ENCODE measurements around the gene RNF152. TPM values are rescaled to one million over a fixed set of nuclear protein-coding genes. Genes with fewer than 3 reads are reported as not detected.

RNF152 gene
- total and polyA plus RNA-seq, 8 donors = 11.0 to 17.3 (median 14.5) TPM

DNA sequence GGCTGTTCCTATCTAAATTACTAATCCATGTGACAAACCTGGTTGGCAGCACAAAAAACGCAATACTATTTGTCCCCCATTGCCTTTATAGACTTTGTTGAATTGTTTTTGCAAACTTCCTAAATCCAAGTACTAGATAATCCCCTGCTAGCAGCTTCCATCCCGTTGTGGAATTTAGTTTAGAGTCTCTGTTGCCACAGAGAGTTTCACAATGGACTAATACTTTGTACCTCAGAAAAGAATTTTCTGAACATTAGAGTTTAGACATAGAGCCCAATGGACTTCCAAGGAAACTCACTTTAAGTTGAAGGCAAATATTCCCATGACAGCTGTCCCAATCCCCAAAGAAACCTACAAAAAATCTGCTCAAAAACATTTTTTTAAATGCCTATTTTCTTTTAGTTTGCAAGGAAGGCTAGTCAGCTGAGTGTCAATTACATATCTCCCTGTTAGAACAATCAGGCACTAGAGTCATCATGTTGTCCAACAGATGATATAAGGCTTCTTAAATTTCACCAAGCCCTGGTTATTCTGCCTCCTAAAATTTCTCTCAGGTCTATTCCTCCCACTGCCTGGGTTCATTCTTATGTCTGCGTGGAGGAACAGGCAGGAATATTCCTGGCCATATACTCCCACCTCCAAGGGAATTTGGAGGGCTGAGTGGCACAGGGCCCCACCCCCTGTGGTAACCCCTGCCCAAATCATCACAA, 27.2 kb downstream of the RNF152 start:
- ATAC-seq (no peak), DNase-seq (no peak)
- no peaks in the 10 kb centered on the region for H3K36me3 ChIP-seq
- no peaks in the 10 kb centered on the region for H3K9me3 ChIP-seq
- H3K4me1 ChIP-seq = no peaks in the 10 kb centered on the region
- no peak for TF ChIP-seq CTCF (IDR thresholded peaks at IDR 0.05)
- intact Hi-C loops (cut with DNase I) = no loop called here
- no peaks in the 10 kb centered on the region for H3K27me3 ChIP-seq
- H3K4me3 ChIP-seq = no peak overlapping the region
- no peak overlapping the region for H3K27ac ChIP-seq

- ATAC-seq (no peak), DNase-seq (no peak)
- no peaks in the 10 kb centered on the region for H3K27me3 ChIP-seq
- H3K9me3 ChIP-seq = no peaks in the 10 kb centered on the region
- H3K36me3 ChIP-seq = no peaks in the 10 kb centered on the region
- no peaks in the 10 kb centered on the region for H3K4me1 ChIP-seq
- H3K4me3 ChIP-seq = no peak overlapping the region
- no peak for TF ChIP-seq CTCF (IDR thresholded peaks at IDR 0.05)
- intact Hi-C loops (cut with DNase I) = no loop called here
- no peak overlapping the region for H3K27ac ChIP-seq
These were observed 31.4 kb downstream of the RNF152 start for GRCh38 chr18:61861372-61861771.

- no peak for DNase-seq
- Histone ChIP-seq H3K9me3 (no peaks in the 10 kb centered on the region), H3K27ac (no peak overlapping the region), H3K4me3 (no peak overlapping the region), H3K4me1 (no peaks in the 10 kb centered on the region), H3K36me3 (no peaks in the 10 kb centered on the region), H3K27me3 (no peaks in the 10 kb centered on the region)
- TF ChIP-seq CTCF (IDR thresholded peaks at IDR 0.05) = no peak
- ATAC-seq = no peak
- intact Hi-C loops (cut with DNase I) = no loop called here
These were observed 32.5 kb downstream of the RNF152 start for GRCh38 chr18:61860302-61860701.

- no peak for DNase-seq
- no peak for TF ChIP-seq CTCF (IDR thresholded peaks at IDR 0.05)
- Histone ChIP-seq H3K9me3 (no peaks in the 10 kb centered on the region), H3K27ac (no peak overlapping the region), H3K36me3 (no peaks in the 10 kb centered on the region), H3K27me3 (no peaks in the 10 kb centered on the region), H3K4me3 (no peak overlapping the region), H3K4me1 (peaks cover 0 to 4% of the 10 kb centered on the region in 2 donors)
- no peak for ATAC-seq
- intact Hi-C loops (cut with DNase I) = no loop called here
These were observed 33.7 kb downstream of the RNF152 start for GRCh38 chr18:61859113-61859512.

- intact Hi-C loops (cut with DNase I) = no loop called here
- no peaks in the 10 kb centered on the region for H3K36me3 ChIP-seq
- H3K27ac ChIP-seq = no peak overlapping the region
- H3K27me3 ChIP-seq = no peaks in the 10 kb centered on the region
- H3K4me1 ChIP-seq = peaks cover 0 to 4% of the 10 kb centered on the region in 2 donors
- H3K9me3 ChIP-seq = no peaks in the 10 kb centered on the region
- no peak for DNase-seq
- H3K4me3 ChIP-seq = no peak overlapping the region
- ATAC-seq = no peak
- no peak for TF ChIP-seq CTCF (IDR thresholded peaks at IDR 0.05)
These were observed 36.1 kb downstream of the RNF152 start for GRCh38 chr18:61856678-61857077.

Measured in left lung (tissue), 10 donors.